Astrocyte (in vitro differentiated cells and primary cell): ENCODE results near the gene PRPF31. TPM values are rescaled to one million over a fixed set of nuclear protein-coding genes. Genes with fewer than 3 reads are reported as not detected.

Experiments
- DNase-seq: peaks from one replicate; pipeline ENCODE4 v3.0.0-alpha.2; 2010; ENCODE audit warnings: low read depth
- FAIRE-seq: peaks from 2 replicates; lab custom pipeline; 2011; peaks lifted over from hg19 to GRCh38; lab: Jason Lieb, UNC
- H2AFZ ChIP-seq: 2 replicates; pipeline ENCODE4 v1.6.0; 2012; ENCODE audit warnings: low read depth, low read length, inconsistent platforms
- H3K27ac ChIP-seq: 2 replicates; pipeline ENCODE4 v1.5.1; 2011; ENCODE audit warnings: low read depth, low read length, inconsistent platforms
- H3K27me3 ChIP-seq: 2 replicates; pipeline ENCODE4 v1.6.0; 2011; ENCODE audit warnings: low read length, inconsistent platforms; ENCODE audit not compliant: insufficient read depth
- H3K36me3 ChIP-seq: 2 replicates; pipeline ENCODE4 v1.5.1; 2011; ENCODE audit warnings: low read length, inconsistent platforms; ENCODE audit not compliant: insufficient read depth
- H3K4me1 ChIP-seq: 2 replicates; pipeline ENCODE4 v1.5.1; 2011; ENCODE audit warnings: low read length, inconsistent platforms; ENCODE audit not compliant: insufficient read depth
- H3K4me2 ChIP-seq: 2 replicates; pipeline ENCODE4 v1.6.0; 2012; ENCODE audit warnings: low read length, inconsistent platforms
- H3K4me3 ChIP-seq: 2 replicates; pipeline ENCODE4 v1.5.1; 2011; ENCODE audit warnings: low read depth, mild to moderate bottlenecking, low read length, inconsistent platforms; ENCODE audit not compliant: insufficient read depth
- H3K79me2 ChIP-seq: 2 replicates; pipeline ENCODE4 v1.6.0; 2012; ENCODE audit warnings: mild to moderate bottlenecking, low read length, inconsistent platforms; ENCODE audit not compliant: insufficient read depth
- H3K9ac ChIP-seq: 2 replicates; pipeline ENCODE4 v1.6.0; 2012; ENCODE audit warnings: mild to moderate bottlenecking, low read length, inconsistent platforms
- H3K9me3 ChIP-seq: 2 replicates; pipeline ENCODE4 v1.5.1; 2012; ENCODE audit warnings: low read depth, mild to moderate bottlenecking, low read length, inconsistent platforms; ENCODE audit not compliant: insufficient read depth
- H4K20me1 ChIP-seq: 2 replicates; pipeline ENCODE4 v1.6.0; 2012; ENCODE audit warnings: low read length, inconsistent platforms; ENCODE audit not compliant: insufficient read depth
- H3K27ac Mint-ChIP-seq: one replicate; pipeline ENCODE4 v1.8.0; 2021; ENCODE audit warnings: mild to moderate bottlenecking, mixed read lengths; ENCODE audit not compliant: unreplicated experiment
- H3K27me3 Mint-ChIP-seq: one replicate; pipeline ENCODE4 v1.8.0; 2021; ENCODE audit warnings: low read depth, mixed read lengths; ENCODE audit not compliant: unreplicated experiment
- H3K36me3 Mint-ChIP-seq: one replicate; pipeline ENCODE4 v1.8.0; 2021; ENCODE audit warnings: low read depth, mixed read lengths; ENCODE audit not compliant: unreplicated experiment
- H3K4me1 Mint-ChIP-seq: one replicate; pipeline ENCODE4 v1.8.0; 2021; ENCODE audit warnings: low read depth, mixed read lengths; ENCODE audit not compliant: unreplicated experiment
- H3K4me3 Mint-ChIP-seq: one replicate; pipeline ENCODE4 v1.8.0; 2021; ENCODE audit warnings: mild to moderate bottlenecking, moderate library complexity, mixed read lengths; ENCODE audit not compliant: unreplicated experiment
- H3K9me3 Mint-ChIP-seq: one replicate; pipeline ENCODE4 v1.8.0; 2021; ENCODE audit warnings: mild to moderate bottlenecking, mixed read lengths; ENCODE audit not compliant: unreplicated experiment
- EZH2 ChIP-seq: IDR thresholded peaks from 2 replicates; pipeline ENCODE4 v1.6.1; 2012; ENCODE audit warnings: mild to moderate bottlenecking, low read length, inconsistent platforms; ENCODE audit not compliant: insufficient read depth
- total RNA-seq: library from RNA; stranded (reverse); gene quantifications from 2 replicates; pipeline ENCODE4 v1.2.1, GENCODE V29; 2021
- TF ChIP-seq, protein P1 (sequence below): IDR thresholded peaks from 2 replicates; pipeline ENCODE4 v1.5.1; 2011; ENCODE audit warnings: low read depth, mild to moderate bottlenecking, inconsistent platforms, low read length, moderate library complexity; ENCODE audit not compliant: insufficient read depth

The PRPF31 gene
- total RNA-seq, 1 donor from 2014 or later, result 67.2 TPM

DNA sequence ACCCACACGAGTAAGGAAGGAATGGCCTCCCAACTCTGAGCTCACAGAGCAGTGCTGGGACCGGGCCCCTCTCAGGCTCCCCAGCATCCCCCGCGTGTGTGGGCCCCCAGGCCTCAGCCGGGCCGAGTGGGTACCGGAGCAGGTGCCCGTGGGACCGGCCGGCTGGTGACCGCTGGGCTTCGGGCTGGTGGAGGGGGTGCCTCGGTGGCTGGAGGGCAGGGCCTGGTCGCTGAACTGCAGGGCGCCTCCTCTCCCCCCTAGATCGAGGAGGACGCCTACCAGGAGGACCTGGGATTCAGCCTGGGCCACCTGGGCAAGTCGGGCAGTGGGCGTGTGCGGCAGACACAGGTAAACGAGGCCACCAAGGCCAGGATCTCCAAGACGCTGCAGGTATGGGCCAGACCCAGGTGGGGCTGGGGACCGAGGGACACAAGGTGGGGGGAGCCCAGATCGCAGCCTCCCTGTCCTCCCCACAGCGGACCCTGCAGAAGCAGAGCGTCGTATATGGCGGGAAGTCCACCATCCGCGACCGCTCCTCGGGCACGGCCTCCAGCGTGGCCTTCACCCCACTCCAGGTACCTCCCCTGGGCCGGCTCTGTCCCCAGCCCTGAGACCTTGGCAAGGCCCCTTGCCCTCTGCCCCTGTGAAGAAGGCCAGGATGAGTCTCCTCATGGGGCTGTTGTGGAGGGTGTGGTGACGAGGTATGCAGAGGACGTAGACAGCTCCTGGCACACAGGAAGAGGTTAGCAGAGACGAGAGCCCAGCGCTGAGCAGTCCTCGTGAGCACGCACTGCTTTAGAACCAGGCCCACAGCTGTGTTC, 13.5 kb downstream of the PRPF31 start:
- no peak for TF ChIP-seq EZH2
- TF ChIP-seq, protein P1, sequence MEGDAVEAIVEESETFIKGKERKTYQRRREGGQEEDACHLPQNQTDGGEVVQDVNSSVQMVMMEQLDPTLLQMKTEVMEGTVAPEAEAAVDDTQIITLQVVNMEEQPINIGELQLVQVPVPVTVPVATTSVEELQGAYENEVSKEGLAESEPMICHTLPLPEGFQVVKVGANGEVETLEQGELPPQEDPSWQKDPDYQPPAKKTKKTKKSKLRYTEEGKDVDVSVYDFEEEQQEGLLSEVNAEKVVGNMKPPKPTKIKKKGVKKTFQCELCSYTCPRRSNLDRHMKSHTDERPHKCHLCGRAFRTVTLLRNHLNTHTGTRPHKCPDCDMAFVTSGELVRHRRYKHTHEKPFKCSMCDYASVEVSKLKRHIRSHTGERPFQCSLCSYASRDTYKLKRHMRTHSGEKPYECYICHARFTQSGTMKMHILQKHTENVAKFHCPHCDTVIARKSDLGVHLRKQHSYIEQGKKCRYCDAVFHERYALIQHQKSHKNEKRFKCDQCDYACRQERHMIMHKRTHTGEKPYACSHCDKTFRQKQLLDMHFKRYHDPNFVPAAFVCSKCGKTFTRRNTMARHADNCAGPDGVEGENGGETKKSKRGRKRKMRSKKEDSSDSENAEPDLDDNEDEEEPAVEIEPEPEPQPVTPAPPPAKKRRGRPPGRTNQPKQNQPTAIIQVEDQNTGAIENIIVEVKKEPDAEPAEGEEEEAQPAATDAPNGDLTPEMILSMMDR, result no peak
- no peak for DNase-seq
- Mint-ChIP-seq H3K9me3 (no peaks in the 10 kb centered on the region), H3K36me3 (peaks cover 17% of the 10 kb centered on the region), H3K27ac (no peak overlapping the region), H3K4me1 (no peaks in the 10 kb centered on the region), H3K4me3 (no peak overlapping the region), H3K27me3 (no peaks in the 10 kb centered on the region)
- H3K4me3 ChIP-seq, result no peak overlapping the region
- no peaks in the 10 kb centered on the region for H3K79me2 ChIP-seq
- H3K4me2 ChIP-seq, result no peak overlapping the region
- peaks cover 4% of the 10 kb centered on the region for H3K36me3 ChIP-seq
- no peak for FAIRE-seq
- no peaks in the 10 kb centered on the region for H3K9me3 ChIP-seq
- no peaks in the 10 kb centered on the region for H3K27me3 ChIP-seq
- no peak overlapping the region for H3K9ac ChIP-seq
- no peaks in the 10 kb centered on the region for H4K20me1 ChIP-seq
- H2AFZ ChIP-seq, result no peak overlapping the region
- H3K4me1 ChIP-seq, result no peaks in the 10 kb centered on the region
- H3K27ac ChIP-seq, result no peak overlapping the region

DNA sequence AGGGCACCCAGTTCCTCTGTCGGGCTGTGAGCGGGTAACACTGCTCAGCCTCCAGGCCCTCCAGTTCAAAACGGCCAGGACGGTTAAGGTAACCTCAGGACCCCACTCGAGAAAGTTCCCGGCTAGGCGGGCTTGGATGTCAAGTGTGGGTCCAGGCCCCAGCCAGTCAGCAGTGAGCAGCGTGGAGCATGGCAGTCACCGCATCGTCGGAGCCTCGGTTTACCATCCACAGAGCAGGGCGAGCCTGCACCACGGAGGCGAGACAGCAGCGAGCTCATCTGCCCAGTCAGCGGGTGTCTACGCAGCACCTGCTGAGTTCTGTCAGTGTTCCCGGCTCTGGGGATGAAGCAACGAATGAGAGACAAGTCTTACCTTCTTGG, 14.1 kb downstream of the PRPF31 start:
- peaks cover 2% of the 10 kb centered on the region for H3K36me3 ChIP-seq
- no peak overlapping the region for H3K4me3 Mint-ChIP-seq
- H3K27me3 Mint-ChIP-seq, result no peaks in the 10 kb centered on the region
- no peak overlapping the region for H3K4me2 ChIP-seq
- TF ChIP-seq EZH2, result no peak
- TF ChIP-seq, protein P1, result no peak
- H3K9me3 Mint-ChIP-seq, result no peaks in the 10 kb centered on the region
- H3K79me2 ChIP-seq, result no peaks in the 10 kb centered on the region
- DNase-seq (no peak), FAIRE-seq (no peak)
- H3K4me1 ChIP-seq, result no peaks in the 10 kb centered on the region
- no peaks in the 10 kb centered on the region for H3K4me1 Mint-ChIP-seq
- no peak overlapping the region for H3K4me3 ChIP-seq
- H3K27me3 ChIP-seq, result no peaks in the 10 kb centered on the region
- H3K36me3 Mint-ChIP-seq, result peaks cover 21% of the 10 kb centered on the region
- H4K20me1 ChIP-seq, result no peaks in the 10 kb centered on the region
- H2AFZ ChIP-seq, result no peak overlapping the region
- no peak overlapping the region for H3K27ac Mint-ChIP-seq
- no peaks in the 10 kb centered on the region for H3K9me3 ChIP-seq
- no peak overlapping the region for H3K9ac ChIP-seq
- no peak overlapping the region for H3K27ac ChIP-seq
